Medulla oblongata (tissue), 1 donor: Measurements from ENCODE around the gene CENPM.
"Not testable (repeated sequence)": the region's sequence is repeated elsewhere in the genome, so short reads cannot be mapped to it uniquely, and the experiment has no call there.

ENCODE experiments used
- DNase-seq: peaks from one replicate; pipeline ENCODE4 v3.0.0-alpha.2; 2015; ENCODE audit errors: extremely low spot score

CENPM gene

DNA sequence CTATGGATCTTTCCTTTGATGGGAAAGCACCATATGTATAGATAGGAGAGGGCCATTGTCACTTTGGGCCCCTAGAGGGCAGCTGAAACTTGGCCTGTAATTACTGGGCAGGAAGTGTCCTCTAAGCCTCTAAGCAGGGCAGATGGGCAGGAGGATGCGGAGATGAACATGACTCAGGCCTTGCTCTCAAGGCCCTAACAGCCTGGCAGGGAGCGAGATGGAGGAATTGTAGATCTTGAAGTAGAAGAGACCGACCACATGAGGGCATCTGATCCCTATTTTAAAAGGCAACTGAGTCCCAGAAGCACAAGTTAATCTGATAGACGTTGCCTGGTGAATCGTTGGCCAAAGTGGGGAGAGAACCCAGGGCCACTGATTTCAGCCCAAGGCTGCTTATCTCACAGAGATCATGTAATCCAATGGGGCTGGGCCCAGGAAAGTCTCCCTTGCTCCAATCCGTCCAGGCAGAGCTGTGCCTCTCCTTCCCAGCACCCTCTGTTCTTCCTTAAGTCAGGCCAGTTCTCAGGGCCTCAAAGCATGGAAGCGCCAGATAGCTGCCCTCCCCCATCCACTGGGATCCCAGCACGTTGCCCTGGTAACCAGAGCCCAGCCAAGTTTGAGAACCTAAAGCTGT is 19.8 kb upstream of the CENPM start:
- peak; percentile 86 for DNase-seq

DNA sequence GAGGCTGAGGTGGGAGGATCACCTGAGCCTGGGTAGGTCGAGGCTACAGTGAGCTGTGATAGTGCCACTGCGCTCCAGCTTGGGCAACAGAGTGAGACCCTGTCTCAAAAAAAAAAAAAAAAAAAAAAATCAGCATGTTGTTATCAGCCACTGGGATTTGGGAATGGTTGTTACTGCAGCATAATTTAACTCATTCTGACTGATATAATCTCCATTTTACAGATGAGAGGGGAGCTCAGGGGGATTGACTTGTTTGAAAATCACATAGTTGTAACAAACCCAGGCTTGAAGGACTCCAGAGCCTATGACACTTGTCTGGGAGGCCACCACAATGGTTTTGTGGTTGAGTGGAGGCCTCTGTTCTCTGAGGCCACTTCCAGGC is 19.3 kb upstream of the CENPM start:
- DNase-seq = no peak

DNA sequence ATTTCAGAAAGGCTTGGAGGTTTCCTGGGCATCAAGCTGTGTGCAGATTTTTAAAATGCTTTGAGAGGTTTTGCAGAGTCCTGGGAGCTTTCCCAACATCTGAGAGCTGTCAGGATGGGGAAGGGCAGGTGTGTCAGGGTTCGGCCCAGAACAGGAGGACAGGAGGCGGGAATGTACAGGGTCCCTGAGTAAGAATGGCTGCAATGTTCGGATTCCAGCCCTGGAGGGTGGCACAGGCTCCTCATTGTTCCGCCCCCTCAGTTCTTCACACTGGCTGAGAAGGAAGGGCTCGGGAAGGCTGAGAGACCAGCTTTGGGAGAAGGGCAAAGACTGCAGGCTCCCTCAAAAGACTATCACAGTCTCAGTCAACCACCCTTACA is 17.1 kb upstream of the CENPM start:
- DNase-seq = no peak

DNA sequence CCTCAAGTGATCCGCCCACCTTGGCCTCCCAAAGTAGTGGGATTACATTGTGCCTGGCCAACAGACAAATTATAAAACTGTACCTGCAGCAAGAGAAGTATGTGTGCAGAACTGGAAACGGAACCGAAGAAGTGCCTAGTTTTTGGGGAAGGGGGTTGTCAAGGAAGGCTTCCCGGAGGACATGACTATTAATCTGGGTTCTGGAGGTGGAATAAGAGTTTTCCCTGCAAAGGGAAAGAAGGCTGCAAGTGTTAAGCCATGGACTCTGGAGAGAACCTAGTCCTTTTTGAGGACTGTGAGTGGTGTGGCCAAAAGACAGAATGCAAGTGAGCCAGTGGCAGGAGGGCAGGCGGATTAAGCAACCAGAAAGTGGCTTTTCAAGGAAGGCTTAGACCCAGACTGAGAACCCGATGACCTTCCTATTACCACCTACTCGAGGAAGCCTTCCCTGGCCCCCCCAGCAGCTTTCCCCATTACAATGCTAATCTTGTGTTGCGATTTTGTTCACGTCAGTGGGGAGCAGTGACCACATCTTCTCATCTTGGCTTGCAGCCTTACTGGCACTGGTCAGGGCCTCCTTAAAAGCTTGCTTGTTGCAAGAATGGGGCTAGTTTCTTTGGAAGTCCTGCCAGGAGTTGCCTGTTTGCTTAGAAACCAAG is 16.6 kb upstream of the CENPM start:
- peak; percentile 86 for DNase-seq

- no peak for DNase-seq
Observed at GRCh38 chr22:41957941-41958556, 11.1 kb upstream of the CENPM start.

DNA sequence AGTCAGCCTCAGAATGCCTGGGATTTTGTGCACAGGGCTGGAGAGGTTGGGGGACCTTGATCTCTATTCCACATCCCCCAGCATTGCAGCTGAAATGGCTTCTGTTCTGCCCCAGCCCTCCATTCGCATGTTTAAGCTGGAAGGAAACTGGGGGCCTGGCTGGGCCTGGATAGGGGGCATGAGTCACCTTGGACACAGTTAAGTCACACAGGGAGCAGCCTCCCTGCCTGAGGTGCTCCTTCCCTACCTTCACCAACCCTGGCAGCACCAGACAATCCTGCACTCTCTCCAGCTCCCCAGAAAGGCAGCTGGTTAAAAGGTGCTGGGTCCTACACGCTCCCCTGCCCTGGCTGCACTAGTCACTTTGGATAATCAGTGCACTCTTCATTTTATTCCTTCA is 5.8 kb upstream of the CENPM start:
- DNase-seq = no peak

- DNase-seq = peak; percentile 88
Observed at GRCh38 chr22:41951898-41952474, 5.0 kb upstream of the CENPM start, which contains the start of gene SMIM45. SMIM45 (plus strand) TSS chr22:41952150.

DNA sequence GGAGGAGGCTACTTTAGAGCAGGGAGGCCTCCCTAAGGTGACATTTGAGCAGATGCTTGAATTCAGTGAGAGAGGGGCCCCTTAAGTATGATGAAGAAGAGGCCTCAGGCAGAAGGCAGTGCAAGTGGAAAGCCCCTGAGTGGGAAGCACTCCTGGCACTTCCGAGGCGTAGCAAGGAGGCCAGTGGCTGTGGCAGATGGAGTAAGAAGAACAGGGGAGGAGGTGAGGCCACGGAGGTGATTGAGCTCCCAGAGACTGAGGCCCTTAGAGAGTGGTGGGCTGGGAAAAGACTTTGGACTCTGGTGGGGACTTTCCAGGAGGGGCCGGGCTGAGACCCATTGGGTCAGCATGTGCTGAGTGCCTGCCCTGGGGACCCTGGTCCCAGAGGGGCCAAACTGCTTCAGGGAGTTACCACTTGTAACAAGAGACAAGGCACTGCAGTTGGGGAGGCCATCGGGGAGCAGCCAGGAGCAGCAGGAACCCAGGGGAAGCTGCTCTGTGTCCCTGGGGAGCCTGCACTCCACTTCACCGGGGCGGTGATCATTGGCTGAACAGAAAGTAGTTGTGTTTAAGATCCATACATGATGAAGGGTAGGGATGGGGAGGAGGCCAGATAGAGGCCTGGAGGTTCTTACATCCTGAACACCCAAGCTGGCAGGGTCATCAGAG is 2.5 kb upstream of the CENPM start:
- DNase-seq = no peak

DNA sequence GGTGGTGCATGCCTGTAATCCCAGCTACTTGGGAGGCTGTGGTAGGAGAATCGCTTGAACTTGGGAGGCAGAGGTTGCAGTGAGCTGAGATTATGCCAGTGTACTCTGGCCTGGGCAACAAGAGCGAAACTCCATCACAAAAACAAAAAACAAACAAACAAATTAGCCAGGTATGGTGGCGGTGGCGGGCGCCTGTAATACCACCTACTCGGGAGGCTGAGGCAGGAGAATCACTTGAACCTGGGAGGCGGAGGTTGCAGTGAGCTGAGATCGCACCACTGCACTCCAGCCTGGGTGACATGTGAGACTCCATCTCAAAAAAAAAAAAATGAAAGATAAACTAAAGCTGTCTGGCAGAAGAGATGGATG is 2.0 kb upstream of the CENPM start:
- DNase-seq = not testable (repeated sequence)

GRCh38 chr22:41948142-41948541 is 1.2 kb upstream of the CENPM start:
- DNase-seq = no peak

DNA sequence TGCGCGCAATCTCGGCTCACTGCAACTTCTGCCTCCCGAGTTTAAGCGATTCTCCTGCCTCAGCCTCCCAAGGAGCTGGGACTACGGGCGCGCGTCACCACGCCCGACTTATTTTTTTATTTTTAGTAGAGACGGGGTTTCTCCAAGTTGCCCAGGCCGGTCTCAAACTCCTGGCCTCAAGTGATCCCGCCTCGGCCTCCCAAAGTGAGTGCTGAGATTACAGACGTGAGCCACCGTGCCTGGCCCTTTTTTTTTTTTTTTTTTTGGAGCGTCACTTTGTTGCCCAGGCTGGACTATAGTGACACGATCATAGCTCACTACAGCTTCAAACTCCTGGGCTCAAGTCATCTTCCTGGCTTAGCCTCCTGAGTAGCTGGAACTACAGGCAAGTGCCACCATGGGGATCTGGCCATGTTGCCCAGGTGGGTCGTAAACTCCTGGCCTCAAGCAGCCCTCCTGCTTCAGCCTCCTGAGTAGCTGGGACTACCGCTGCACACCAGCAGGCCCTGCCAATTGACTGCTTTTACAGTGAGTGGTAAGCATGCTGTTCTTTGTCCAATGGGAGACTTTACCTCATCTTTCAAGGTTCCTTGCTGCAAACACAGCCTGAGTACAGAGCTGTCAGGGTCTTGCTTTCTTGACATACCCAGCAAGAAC is 600 bp upstream of the CENPM start:
- no peak for DNase-seq

DNA sequence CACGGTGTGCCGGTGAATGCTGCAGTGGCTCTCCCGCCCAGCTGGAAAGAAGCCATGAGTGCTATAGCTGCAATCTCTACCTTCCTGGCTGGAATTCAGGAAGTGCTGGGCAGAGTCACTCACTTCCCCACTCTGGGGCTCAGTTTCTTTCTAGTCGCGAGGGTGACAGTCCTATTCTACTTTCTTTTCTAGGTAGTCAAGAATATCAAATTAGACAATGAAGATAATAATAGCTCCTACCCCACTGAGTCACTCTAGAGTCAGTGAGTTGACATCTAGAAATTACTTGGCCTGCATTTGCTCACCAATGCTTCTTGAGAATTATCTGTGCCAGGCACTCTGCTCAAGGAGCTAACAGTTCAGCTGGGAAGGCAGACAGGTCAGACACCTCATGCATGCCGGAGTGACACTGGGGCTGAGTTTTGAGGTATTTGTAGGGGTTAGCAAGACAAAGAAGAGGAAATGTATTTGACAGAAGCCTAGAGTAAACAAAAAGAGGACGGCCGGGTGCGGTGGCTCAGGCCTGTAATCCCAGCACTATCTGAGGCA is 3.2 kb downstream of the CENPM start:
- DNase-seq = no peak

- peak; percentile 93 for DNase-seq
Observed at GRCh38 chr22:41940832-41941765, 5.9 kb downstream of the CENPM start.

DNA sequence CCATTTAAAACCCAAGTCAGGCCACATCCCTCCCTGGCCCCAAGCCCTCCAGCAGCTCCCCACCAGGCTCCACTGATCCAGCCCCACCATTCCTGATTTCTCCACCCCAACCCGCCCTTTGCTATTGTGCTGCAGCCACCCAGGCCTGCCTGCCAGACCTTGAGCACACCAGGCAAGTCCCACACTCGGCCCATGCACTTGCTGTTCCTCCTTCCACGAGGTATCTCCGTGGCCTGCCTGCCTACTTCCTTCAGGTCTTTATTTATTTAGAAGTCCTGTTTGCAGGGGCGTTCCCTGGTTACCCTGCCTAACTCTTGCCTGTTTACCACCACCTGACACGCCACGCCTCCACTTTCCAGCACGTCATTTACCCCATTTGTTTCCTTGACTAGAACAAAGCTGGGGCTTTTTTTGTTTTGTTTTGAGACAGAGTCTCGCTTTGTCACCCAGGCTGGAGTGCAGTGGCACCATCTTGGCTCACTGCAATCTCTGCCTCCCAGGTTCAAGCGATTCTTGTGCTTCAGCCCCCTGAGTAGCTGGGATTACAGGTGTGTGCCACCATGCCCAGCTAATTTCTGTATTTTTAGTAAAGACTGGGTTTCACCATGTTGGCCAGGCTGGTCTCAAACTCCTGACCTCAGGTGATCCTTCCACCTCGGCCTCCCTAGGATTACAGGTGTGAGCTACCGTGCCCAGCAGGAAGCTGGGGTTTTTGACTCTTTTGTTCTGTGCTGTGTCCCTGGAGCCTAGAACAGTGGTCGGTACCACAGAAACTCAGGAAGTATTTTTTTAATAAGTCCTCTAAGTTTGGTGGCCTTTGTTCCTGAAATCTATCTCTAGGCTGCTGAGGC is 6.7 kb downstream of the CENPM start:
- peak; percentile 85 for DNase-seq

DNA sequence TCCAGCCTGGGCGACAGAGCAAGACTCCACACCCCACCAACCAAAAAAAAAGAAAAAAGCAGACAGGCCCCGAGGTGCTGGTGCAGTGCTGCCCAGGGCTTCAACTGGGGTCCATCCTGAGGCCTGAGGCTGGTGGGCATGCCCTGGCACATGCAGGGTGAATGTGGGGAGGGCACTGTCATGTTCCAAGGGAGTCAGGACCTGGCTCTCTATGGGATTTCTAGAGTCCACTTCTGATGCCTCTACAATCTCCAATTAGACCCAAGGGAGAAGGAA is 10.1 kb downstream of the CENPM start:
- no peak for DNase-seq

DNA sequence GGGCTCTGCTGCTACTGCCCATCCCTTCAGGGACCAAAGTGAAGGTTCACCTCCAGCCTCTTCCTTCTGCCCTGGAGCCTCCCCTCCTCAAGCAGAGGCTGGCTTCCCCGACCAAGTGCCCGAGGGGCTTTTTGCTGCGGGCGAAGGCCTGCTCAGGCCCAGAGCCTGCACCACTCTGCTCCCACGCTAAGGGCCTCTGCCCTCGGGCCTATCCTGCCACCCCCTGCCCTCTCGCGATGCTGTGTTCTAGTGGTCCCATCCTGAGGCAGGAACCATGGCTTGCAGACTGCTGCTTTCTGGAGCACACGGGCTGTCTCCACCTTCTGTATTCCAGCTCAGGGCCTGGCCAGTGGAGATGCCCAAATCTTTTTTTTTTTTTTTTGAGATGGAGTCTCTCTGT is 11.4 kb downstream of the CENPM start:
- DNase-seq = no peak

GRCh38 chr22:41935015-41935351 is 12.0 kb downstream of the CENPM start:
- peak; percentile 61 for DNase-seq

GRCh38 chr22:41934284-41935014 is 12.5 kb downstream of the CENPM start:
- no peak for DNase-seq
